Activated T-helper 9 cell treated with anti-CD3 and anti-CD28 coated beads, Interleukin-2, amount 50 U/mL, for 16 hours (primary cell): ENCODE measurements around the gene HCRTR2.
"Not testable (repeated sequence)": the region's sequence is repeated elsewhere in the genome, so short reads cannot be mapped to it uniquely, and the experiment has no call there.

Experiments used
- DNase-seq: peaks from one replicate; pipeline ENCODE4 v3.0.0-alpha.2; 2020; ENCODE audit warnings: low read depth

Gene HCRTR2

DNA sequence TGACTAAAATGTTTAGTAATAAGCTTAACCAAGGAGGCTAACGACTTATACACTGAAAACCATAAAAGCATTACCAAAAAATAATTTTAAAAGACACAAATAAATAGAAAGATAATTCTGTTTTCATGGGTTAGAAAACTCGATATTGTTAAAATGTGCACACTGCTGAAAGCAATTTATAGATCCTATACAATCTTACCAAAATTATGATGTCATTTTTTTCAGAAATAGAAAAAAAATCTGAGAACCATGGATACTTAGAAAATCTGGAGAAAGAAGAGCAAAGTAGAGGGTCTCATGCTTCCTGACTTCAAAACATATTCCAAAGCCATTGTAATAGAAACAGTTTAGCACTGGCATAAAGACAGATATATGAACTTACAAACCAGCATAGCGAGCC is 46.6 kb downstream of the HCRTR2 start:
- no peak for DNase-seq

DNA sequence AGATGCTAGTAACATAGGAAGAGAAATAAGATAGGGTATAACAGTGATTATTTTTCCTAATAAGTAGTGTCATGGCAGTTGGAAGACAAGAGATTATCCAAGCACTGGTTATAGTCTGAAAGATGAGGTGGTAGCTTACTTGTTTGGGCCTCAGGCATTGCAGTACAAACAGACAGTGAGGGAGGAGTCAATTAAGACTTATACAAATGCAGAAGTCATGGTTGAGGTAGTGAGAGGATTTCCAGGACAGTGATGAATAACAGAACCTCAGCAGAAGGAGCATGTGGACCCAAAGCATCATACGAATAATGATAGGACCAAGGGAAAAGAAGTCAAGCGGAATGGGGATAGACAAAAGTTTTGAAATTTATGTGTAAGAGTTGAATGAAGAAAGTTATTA is 53.5 kb downstream of the HCRTR2 start:
- no peak for DNase-seq

GRCh38 chr6:55239099-55239498 is 64.8 kb downstream of the HCRTR2 start:
- DNase-seq = no peak

- DNase-seq = not testable (repeated sequence)
Observed at GRCh38 chr6:55240975-55241605, 66.8 kb downstream of the HCRTR2 start.

GRCh38 chr6:55250400-55250799 is 76.1 kb downstream of the HCRTR2 start:
- no peak for DNase-seq

GRCh38 chr6:55255113-55255512 is 80.8 kb downstream of the HCRTR2 start:
- no peak for DNase-seq

DNA sequence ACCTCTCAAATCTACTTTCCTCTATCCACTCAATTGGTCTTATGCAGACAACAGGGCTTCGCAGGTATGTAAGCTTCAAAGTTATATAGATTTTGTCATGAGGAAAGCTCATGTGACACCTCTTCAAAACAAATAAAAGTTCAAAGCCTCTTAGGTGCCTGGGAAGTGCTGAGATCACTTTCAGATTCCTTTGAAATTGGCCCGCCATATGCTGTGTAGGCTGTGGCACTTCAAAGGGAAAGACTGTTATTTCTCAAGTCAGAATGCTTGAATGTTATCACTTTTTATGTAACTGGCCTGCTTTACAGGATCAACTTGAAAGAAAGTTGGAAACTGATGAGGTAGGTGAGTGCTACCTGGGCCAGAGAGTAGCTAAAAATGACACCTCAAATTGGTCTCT is 85.9 kb downstream of the HCRTR2 start:
- no peak for DNase-seq

- no peak for DNase-seq
Observed at GRCh38 chr6:55265409-55266114, 91.2 kb downstream of the HCRTR2 start.

GRCh38 chr6:55266896-55267295 is 92.6 kb downstream of the HCRTR2 start:
- no peak for DNase-seq

GRCh38 chr6:55276745-55277530 is 102.6 kb downstream of the HCRTR2 start:
- no peak for DNase-seq

DNA sequence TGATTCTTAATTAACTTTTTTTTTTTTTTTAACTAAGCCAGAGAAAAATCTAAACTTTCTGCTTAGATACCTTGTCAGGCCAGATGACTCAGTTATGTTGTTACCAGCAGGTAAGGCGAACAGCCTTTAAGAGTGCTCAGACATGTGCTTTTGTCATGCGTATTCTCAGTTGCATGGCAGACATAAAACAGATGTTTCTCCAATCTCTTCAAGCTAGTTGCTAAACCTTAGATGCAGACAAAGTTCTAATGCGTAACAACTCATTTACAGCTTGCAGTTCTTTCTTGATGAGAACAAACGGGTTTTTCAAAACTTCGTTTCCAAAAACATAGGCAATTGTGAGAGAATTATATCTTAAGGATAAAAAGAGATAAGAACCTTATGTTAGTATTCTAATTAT is 103.3 kb downstream of the HCRTR2 start:
- DNase-seq = no peak

GRCh38 chr6:55281215-55281614 is 106.9 kb downstream of the HCRTR2 start:
- DNase-seq = no peak

DNA sequence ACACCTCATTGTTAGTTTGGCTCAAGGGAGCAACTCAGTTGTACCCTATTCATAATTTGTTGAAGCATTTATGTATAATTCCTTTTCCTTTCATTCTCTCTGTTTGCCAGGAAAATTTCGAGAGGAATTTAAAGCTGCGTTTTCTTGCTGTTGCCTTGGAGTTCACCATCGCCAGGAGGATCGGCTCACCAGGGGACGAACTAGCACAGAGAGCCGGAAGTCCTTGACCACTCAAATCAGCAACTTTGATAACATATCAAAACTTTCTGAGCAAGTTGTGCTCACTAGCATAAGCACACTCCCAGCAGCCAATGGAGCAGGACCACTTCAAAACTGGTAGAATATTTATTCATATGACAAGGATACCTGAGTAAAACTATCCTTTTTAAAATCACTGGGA is 107.8 kb downstream of the HCRTR2 start:
- DNase-seq = no peak

GRCh38 chr6:55286824-55287223 is 112.5 kb downstream of the HCRTR2 start:
- DNase-seq = no peak

- DNase-seq = no peak
Observed at GRCh38 chr6:55290736-55291135, 116.4 kb downstream of the HCRTR2 start.

DNA sequence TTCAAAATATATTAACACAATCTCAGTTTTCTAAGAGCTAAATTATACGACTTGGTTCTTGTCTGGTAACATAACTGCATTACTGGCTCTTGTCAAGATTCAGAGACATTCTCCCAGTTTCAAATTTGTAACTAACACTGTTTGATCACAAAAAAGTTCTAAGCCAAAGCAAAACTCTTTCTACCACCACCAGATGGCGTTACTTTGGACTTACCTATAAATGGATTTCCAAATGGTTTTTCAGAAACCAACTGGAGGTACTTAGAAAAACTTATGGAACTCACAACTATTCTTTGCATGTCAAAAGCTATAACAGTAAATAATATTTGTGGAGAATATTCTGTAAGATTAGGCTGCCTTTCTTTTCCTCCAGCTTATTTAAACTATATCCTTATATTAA is 118.8 kb downstream of the HCRTR2 start:
- no peak for DNase-seq

GRCh38 chr6:55297214-55297613 is 122.9 kb downstream of the HCRTR2 start:
- DNase-seq = not testable (repeated sequence)

DNA sequence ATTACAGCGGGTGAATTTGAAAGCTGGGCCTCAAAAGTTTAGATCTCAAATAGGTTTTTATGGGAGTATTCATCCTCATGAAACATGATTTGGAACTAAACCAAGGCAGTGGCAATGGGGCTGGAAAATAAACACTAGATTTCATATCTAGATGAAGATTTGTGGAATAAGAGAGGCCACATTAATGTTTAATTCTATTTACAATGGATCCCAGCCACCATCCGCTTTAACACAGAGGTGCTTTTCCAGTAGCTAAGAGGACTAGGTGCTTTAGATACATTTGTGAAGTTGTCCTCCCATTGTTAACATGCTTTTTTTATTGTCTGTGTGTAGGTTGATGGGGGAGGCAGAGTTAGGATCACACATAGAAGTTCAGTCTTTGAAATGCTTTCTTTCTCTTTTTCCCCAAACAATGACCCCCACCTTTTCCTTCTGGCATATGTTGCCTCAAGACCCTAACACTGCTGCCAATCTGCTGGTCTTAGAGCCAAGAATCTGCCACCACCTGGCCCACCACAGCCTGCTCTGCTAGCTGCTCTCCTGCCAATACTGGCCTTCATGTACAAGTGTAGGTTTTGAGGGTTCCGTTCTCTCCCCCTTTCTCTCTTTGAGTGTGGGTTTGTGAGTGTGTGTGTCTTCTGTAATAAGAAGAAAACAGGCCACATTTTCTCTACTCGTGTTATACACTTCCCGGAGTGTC is 125.1 kb downstream of the HCRTR2 start:
- no peak for DNase-seq

GRCh38 chr6:55304747-55305146 is 130.4 kb downstream of the HCRTR2 start:
- DNase-seq = no peak

GRCh38 chr6:55319961-55320695 is 145.8 kb downstream of the HCRTR2 start:
- DNase-seq = no peak

DNA sequence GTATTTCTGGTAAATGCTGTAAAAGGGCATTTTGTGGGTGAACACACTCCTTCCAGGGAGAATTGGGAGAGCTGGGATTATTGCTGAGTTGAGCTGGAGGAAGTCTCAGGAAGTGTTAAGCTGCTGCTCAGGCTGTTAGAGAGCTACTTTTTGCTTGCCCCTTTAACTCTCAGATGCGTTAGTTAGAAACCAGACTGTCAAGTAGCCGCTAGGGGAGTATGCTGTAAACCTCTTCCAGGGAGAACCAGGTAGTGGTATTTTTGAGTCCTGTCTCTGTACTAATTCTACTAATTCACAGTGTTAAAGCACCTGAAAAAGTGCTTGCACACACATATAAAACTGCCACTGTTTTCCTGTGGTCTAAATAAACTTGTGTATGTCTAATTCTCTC is 146.4 kb downstream of the HCRTR2 start:
- DNase-seq = no peak

DNA sequence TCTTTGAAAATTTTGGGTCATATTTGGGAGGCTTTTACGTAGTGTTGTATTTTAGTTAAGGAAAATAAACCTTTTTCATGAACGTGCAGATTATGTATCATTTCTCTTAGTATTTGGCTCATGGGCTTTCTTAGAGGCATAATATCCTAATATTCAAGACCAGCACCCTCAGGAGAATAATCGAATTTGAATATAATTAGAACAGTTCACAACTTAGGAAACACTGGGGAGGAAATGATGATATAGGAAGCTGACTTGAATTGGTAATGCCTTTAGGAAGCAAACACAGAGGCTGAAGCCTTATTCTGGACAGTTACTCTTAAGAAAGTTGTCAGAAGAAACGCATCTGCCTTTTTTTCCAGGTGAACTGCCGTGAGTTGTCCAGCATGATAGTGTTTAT is 152.9 kb downstream of the HCRTR2 start, which contains the start of gene GFRAL:
Gene GFRAL, plus strand, starts transcription at position 301 of the 400 bp plus-strand sequence. Its CDS starts 86 bp downstream, at position 387.
- no peak for DNase-seq
